Loucy (cell line): ENCODE results near the gene UNC93A.
"Not testable (repeated sequence)": the region's sequence is repeated elsewhere in the genome, so short reads cannot be mapped to it uniquely, and the experiment has no call there.

ENCODE experiments used
- H2AFZ ChIP-seq: fragments of 200-600 bp; sonication (generic); 2 replicates; pipeline ENCODE4 v1.6.0; 2016; ENCODE audit warnings: antibody characterized with exemption, mild to moderate bottlenecking, low read length, moderate library complexity
- H3F3A ChIP-seq: fragments of 200-600 bp; 2 replicates; pipeline ENCODE4 v1.6.0; 2016; ENCODE audit warnings: antibody characterized with exemption, low read depth, mild to moderate bottlenecking
- H3K27me3 ChIP-seq: fragments of 200-600 bp; sonication (generic); 2 replicates; pipeline ENCODE4 v1.6.1; 2014; ENCODE audit warnings: low read length, mild to moderate bottlenecking; ENCODE audit not compliant: insufficient read depth, poor library complexity, severe bottlenecking
- H3K36me3 ChIP-seq: fragments of 200-600 bp; sonication (generic); 2 replicates; pipeline ENCODE4 v1.6.1; 2016; ENCODE audit warnings: low read length; ENCODE audit not compliant: insufficient read depth
- H3K4me1 ChIP-seq: fragments of 200-600 bp; sonication (generic); 2 replicates; pipeline ENCODE4 v1.5.1; 2014; ENCODE audit warnings: low read length, mild to moderate bottlenecking; ENCODE audit not compliant: insufficient read depth, poor library complexity, severe bottlenecking
- H3K4me2 ChIP-seq: fragments of 200-600 bp; sonication (generic); 2 replicates; pipeline ENCODE4 v1.6.0; 2014; ENCODE audit warnings: antibody characterized with exemption, low read length, low read depth, mild to moderate bottlenecking; ENCODE audit not compliant: poor library complexity, severe bottlenecking
- H3K4me3 ChIP-seq: fragments of 200-600 bp; sonication (generic); 2 replicates; pipeline ENCODE4 v1.5.1; 2014; ENCODE audit warnings: low read length, mild to moderate bottlenecking, mixed read lengths; ENCODE audit not compliant: poor library complexity, severe bottlenecking
- H3K79me2 ChIP-seq: fragments of 200-600 bp; sonication (generic); 2 replicates; pipeline ENCODE4 v1.6.1; 2014; ENCODE audit warnings: low read length; ENCODE audit not compliant: insufficient read depth
- H3K9ac ChIP-seq: fragments of 200-600 bp; sonication (generic); 2 replicates; pipeline ENCODE4 v1.6.0; 2014; ENCODE audit warnings: mild to moderate bottlenecking, low read depth, low read length, moderate library complexity; ENCODE audit not compliant: poor library complexity, severe bottlenecking
- H3K9me2 ChIP-seq: fragments of 200-600 bp; sonication (generic); replicated peaks from 2 replicates; pipeline ENCODE4 v1.6.1; 2016; ENCODE audit warnings: low read depth, low read length, mixed read lengths
- H3K9me3 ChIP-seq: fragments of 200-600 bp; sonication (generic); 2 replicates; pipeline ENCODE4 v1.6.1; 2014; ENCODE audit warnings: mild to moderate bottlenecking, antibody characterized with exemption, low read length, low read depth; ENCODE audit not compliant: insufficient read depth
- H4K20me1 ChIP-seq: fragments of 200-600 bp; sonication (generic); 2 replicates; pipeline ENCODE4 v1.6.0; 2014; ENCODE audit warnings: antibody characterized with exemption, low read length, mild to moderate bottlenecking; ENCODE audit not compliant: insufficient read depth, poor library complexity, severe bottlenecking
- CTCF ChIP-seq: fragments of 200-600 bp; sonication (generic); conservative IDR thresholded peaks from 2 replicates; pipeline ENCODE4 v1.5.1; 2014; ENCODE audit warnings: mild to moderate bottlenecking, antibody characterized with exemption, low read length
- EZH2phosphoT487 ChIP-seq: fragments of 200-600 bp; IDR thresholded peaks from 2 replicates; pipeline ENCODE4 v1.6.1; 2018; ENCODE audit warnings: antibody characterized with exemption, mild to moderate bottlenecking, moderate library complexity, borderline replicate concordance

The UNC93A gene

DNA sequence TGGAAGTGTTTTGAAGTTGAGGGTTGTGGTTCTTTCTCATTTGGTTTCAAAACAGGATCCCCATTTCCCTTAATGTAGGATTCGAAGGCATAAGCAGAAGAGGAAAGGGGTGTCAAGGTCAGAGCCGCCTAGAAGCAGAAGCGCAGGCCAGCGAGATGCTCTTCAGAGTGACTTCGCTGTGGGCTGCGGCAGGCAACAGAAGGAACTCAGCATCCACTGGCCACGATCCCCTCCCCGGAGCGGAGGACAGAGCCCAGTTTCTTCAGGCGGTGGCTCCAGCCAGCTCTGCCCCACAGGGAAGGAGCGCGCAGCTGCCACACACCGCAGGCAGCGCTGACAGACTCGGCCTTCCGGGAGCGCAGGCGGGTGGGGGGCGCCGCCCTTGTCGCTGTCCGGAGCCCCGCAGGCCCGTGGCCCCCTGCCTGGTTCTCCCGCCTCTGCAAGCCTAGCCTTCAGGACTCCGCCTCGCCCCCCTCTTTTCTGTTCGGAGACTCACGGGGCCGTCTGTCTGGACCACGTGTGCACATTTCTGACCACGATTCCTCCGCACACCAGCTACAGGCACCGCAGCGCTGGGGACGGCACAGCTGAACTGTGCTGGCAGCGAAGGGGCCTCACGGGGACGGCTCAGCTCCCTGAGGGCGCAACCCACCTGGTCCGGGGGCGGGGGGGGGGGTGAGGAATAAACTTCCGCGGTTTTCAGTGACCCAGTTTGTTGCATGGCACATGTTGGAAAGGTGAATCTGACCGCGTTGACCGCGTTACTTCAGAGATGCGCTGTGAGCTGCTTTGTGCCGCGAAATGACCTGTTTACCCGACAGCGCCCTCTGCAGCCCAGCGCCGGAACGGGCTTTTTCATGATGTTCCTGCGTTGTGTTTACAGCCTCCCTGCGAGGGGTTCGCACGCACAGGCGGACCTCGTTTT is 59.9 kb downstream of the UNC93A start:
- Histone ChIP-seq H3K9me3 (no peaks in the 10 kb centered on the region), H3K36me3 (no peaks in the 10 kb centered on the region), H3F3A (no peaks in the 10 kb centered on the region), H3K4me1 (no peaks in the 10 kb centered on the region), H3K9ac (no peak overlapping the region), H3K27me3 (peaks cover 7% of the 10 kb centered on the region), H2AFZ (peak overlapping the region; percentile 72), H3K4me2 (peak overlapping the region; percentile 64), H4K20me1 (no peaks in the 10 kb centered on the region), H3K9me2 (no peaks in the 10 kb centered on the region), H3K79me2 (no peaks in the 10 kb centered on the region), H3K4me3 (peak overlapping the region; percentile 61)
- peak; percentile 71 for TF ChIP-seq CTCF
- no peak for TF ChIP-seq EZH2phosphoT487

- Histone ChIP-seq H2AFZ (no peak overlapping the region), H3K4me2 (no peak overlapping the region), H3K36me3 (no peaks in the 10 kb centered on the region), H3K9me2 (no peaks in the 10 kb centered on the region), H3F3A (no peaks in the 10 kb centered on the region), H3K9ac (no peak overlapping the region), H3K4me1 (no peaks in the 10 kb centered on the region), H3K79me2 (no peaks in the 10 kb centered on the region), H3K27me3 (peaks cover 7% of the 10 kb centered on the region), H3K9me3 (no peaks in the 10 kb centered on the region), H4K20me1 (no peaks in the 10 kb centered on the region), H3K4me3 (no peak overlapping the region)
- TF ChIP-seq CTCF (no peak), EZH2phosphoT487 (no peak)
These were observed 60.7 kb downstream of the UNC93A start for GRCh38 chr6:167351656-167352345.

GRCh38 chr6:167356874-167357273 is 65.8 kb downstream of the UNC93A start:
- no peak for TF ChIP-seq CTCF
- no peak for TF ChIP-seq EZH2phosphoT487
- Histone ChIP-seq H2AFZ (no peak overlapping the region), H3K79me2 (no peaks in the 10 kb centered on the region), H4K20me1 (no peaks in the 10 kb centered on the region), H3K4me2 (no peak overlapping the region), H3K27me3 (no peaks in the 10 kb centered on the region), H3K9me3 (no peaks in the 10 kb centered on the region), H3K36me3 (no peaks in the 10 kb centered on the region), H3K4me1 (no peaks in the 10 kb centered on the region), H3K4me3 (no peak overlapping the region), H3K9ac (no peak overlapping the region), H3F3A (no peaks in the 10 kb centered on the region), H3K9me2 (no peaks in the 10 kb centered on the region)

- not testable (repeated sequence) for H3K79me2 ChIP-seq, H3K4me1 ChIP-seq, H3K27me3 ChIP-seq, H3F3A ChIP-seq, H3K9me2 ChIP-seq, H3K9ac ChIP-seq, H2AFZ ChIP-seq, H3K4me2 ChIP-seq, H3K36me3 ChIP-seq, H4K20me1 ChIP-seq, H3K9me3 ChIP-seq, H3K4me3 ChIP-seq
These were observed 67.3 kb downstream of the UNC93A start for GRCh38 chr6:167358394-167358793.

- not testable (repeated sequence) for H3K4me1 ChIP-seq, H3K4me2 ChIP-seq, H3K9me3 ChIP-seq, H3F3A ChIP-seq, H2AFZ ChIP-seq, H3K36me3 ChIP-seq, H3K9ac ChIP-seq, H3K9me2 ChIP-seq, H3K27me3 ChIP-seq, H3K79me2 ChIP-seq, H3K4me3 ChIP-seq, H4K20me1 ChIP-seq
These were observed 70.1 kb downstream of the UNC93A start for GRCh38 chr6:167361170-167361569.
